ENCODE data around the gene C19orf47.

C19orf47 gene

GRCh38 chr19:40314656-40315055, 33.5 kb downstream of the C19orf47 start:
- no peak for TF ChIP-seq CTCF (IDR thresholded peaks at IDR 0.05)

- TF ChIP-seq CTCF (IDR thresholded peaks at IDR 0.05) = no peak
Measured at GRCh38 chr19:40313229-40313983, 34.8 kb downstream of the C19orf47 start.

GRCh38 chr19:40312533-40312932, 35.7 kb downstream of the C19orf47 start:
- no peak for TF ChIP-seq CTCF (IDR thresholded peaks at IDR 0.05)

GRCh38 chr19:40309666-40310065, 38.5 kb downstream of the C19orf47 start:
- no peak for TF ChIP-seq CTCF (IDR thresholded peaks at IDR 0.05)

- TF ChIP-seq CTCF (IDR thresholded peaks at IDR 0.05) = peak; percentile 86
Measured at GRCh38 chr19:40305403-40305802, 42.8 kb downstream of the C19orf47 start.

GRCh38 chr19:40304306-40304705, 43.9 kb downstream of the C19orf47 start:
- TF ChIP-seq CTCF (IDR thresholded peaks at IDR 0.05) = no peak

- TF ChIP-seq CTCF (IDR thresholded peaks at IDR 0.05) = no peak
Measured at GRCh38 chr19:40303765-40304164, 44.4 kb downstream of the C19orf47 start.
